Right atrium auricular region (tissue), 2 donors: ENCODE data around the gene TSEN15. TPM values are rescaled to one million over a fixed set of nuclear protein-coding genes. Genes with fewer than 3 reads are reported as not detected.
A peak's percentile ranks its signal among the peaks of the same experiment; 100 is the strongest.

Source experiments
- DNase-seq: peaks from one replicate; pipeline ENCODE4 v3.0.0-alpha.2; 2019; ENCODE audit warnings: low spot score
- H3K27ac ChIP-seq, 2 donors: fragments of 200-600 bp; sonication (generic); 1 replicate in 1 of 2; 2 replicates in 1 of 2; pipeline ENCODE4 v1.5.1; 2016 to 2019
- H3K27me3 ChIP-seq, 2 donors: fragments of 200-600 bp; sonication (generic); one replicate each; pipeline versions ENCODE4 v1.5.1 to v1.6.0; 2017 to 2019
- H3K36me3 ChIP-seq: fragments of 200-600 bp; sonication (generic); one replicate; pipeline ENCODE4 v1.5.1; 2016
- H3K4me1 ChIP-seq, 2 donors: fragments of 200-600 bp; sonication (generic); one replicate each; pipeline versions ENCODE4 v1.5.1 to v1.6.0; 2017 to 2019
- H3K4me3 ChIP-seq, 2 donors: fragments of 200-600 bp; sonication (generic); 1 replicate in 1 of 2; 2 replicates in 1 of 2; pipeline ENCODE4 v1.5.1; 2017 to 2019; ENCODE audit warnings: mild to moderate bottlenecking in 1 of 2, moderate library complexity in 1 of 2
- H3K9me3 ChIP-seq, 2 donors: fragments of 200-600 bp; sonication (generic); one replicate each; pipeline ENCODE4 v1.5.1; 2019
- CTCF ChIP-seq, 2 donors: fragments of 200-600 bp; sonication (generic); IDR thresholded peaks; one replicate each; pipeline ENCODE4 v1.5.1; 2019; ENCODE audit warnings: antibody characterized with exemption in 2 of 2
- total RNA-seq, 2 donors: library from RNA; depleted of rRNA; stranded (reverse); fragments of >200 nt; gene quantifications; one replicate each; pipeline ENCODE4 v1.1.0, GENCODE V29; 2016

Gene TSEN15
- total RNA-seq, 2 donors from 2014 or later: 18.2 to 42.8 TPM

GRCh38 chr1:184052194-184052559 lies 647 bp downstream of the TSEN15 start:
- Histone ChIP-seq H3K27me3 (no peaks in the 10 kb centered on the region), H3K27ac (peak overlapping the region; percentile 84 to 89), H3K4me1 (peaks cover 0 to 30% of the 10 kb centered on the region in 2 donors), H3K4me3 (peak overlapping the region; percentile 77 to 93), H3K9me3 (no peaks in the 10 kb centered on the region), H3K36me3 (no peaks in the 10 kb centered on the region)
- DNase-seq: no peak
- TF ChIP-seq CTCF (IDR thresholded peaks at IDR 0.05): no peak

GRCh38 chr1:184052750-184053149 lies 1.2 kb downstream of the TSEN15 start:
- no peaks in the 10 kb centered on the region for H3K9me3 ChIP-seq
- peak overlapping the region; percentile 77 to 93 for H3K4me3 ChIP-seq
- peaks cover 0 to 34% of the 10 kb centered on the region in 2 donors for H3K4me1 ChIP-seq
- H3K27me3 ChIP-seq: no peaks in the 10 kb centered on the region
- H3K27ac ChIP-seq: no peak overlapping the region
- H3K36me3 ChIP-seq: no peaks in the 10 kb centered on the region
- TF ChIP-seq CTCF (IDR thresholded peaks at IDR 0.05): no peak
- DNase-seq: no peak

- H3K27ac ChIP-seq: no peak overlapping the region
- peaks cover 0 to 34% of the 10 kb centered on the region in 2 donors for H3K4me1 ChIP-seq
- H3K4me3 ChIP-seq: no peak overlapping the region
- no peaks in the 10 kb centered on the region for H3K27me3 ChIP-seq
- no peak for TF ChIP-seq CTCF (IDR thresholded peaks at IDR 0.05)
- no peak for DNase-seq
- H3K36me3 ChIP-seq: no peaks in the 10 kb centered on the region
- no peaks in the 10 kb centered on the region for H3K9me3 ChIP-seq
These were observed 2.4 kb downstream of the TSEN15 start for GRCh38 chr1:184053881-184054280.

DNA sequence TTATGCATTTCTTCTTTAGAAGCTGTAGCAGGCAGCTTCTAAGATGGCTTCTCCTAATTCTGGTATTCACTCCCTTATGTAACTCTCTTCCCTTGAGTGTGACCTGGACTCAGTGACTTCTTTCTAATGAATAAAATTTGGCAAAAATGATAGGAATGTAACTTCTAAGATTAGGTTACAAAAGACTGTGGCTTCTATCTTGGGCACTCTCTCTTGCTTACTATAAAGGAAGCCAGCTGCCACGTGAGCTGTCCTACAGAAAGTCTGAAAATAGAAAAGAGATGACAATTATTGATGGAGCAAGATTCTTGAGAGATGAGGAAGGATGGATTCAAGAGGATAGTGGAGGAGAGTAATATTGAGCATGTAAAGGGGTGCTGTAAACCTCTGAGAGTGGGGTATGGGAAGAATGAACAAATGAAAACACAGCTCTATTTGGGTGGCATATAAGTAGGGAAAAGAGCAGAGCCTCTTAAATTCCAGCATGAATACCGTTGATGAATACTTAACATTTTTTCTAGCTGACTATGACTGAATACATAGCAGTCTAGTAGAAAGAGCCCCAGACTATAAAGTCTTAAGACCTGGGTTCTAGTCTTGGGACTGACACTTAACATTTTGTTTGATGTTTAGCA lies 5.5 kb downstream of the TSEN15 start:
- H3K9me3 ChIP-seq: no peaks in the 10 kb centered on the region
- H3K4me1 ChIP-seq: peaks cover 0 to 34% of the 10 kb centered on the region in 2 donors
- H3K36me3 ChIP-seq: peaks cover 7% of the 10 kb centered on the region
- no peak for TF ChIP-seq CTCF (IDR thresholded peaks at IDR 0.05)
- H3K27ac ChIP-seq: peak overlapping the region; percentile 26 to 70
- no peak overlapping the region for H3K4me3 ChIP-seq
- H3K27me3 ChIP-seq: no peaks in the 10 kb centered on the region
- no peak for DNase-seq

GRCh38 chr1:184059887-184060286 lies 8.4 kb downstream of the TSEN15 start:
- H3K27ac ChIP-seq: no peak overlapping the region
- peaks cover 7% of the 10 kb centered on the region for H3K36me3 ChIP-seq
- no peaks in the 10 kb centered on the region for H3K9me3 ChIP-seq
- H3K4me3 ChIP-seq: no peak overlapping the region
- TF ChIP-seq CTCF (IDR thresholded peaks at IDR 0.05): no peak
- peaks cover 0 to 18% of the 10 kb centered on the region in 2 donors for H3K4me1 ChIP-seq
- H3K27me3 ChIP-seq: no peaks in the 10 kb centered on the region
- DNase-seq: no peak

DNA sequence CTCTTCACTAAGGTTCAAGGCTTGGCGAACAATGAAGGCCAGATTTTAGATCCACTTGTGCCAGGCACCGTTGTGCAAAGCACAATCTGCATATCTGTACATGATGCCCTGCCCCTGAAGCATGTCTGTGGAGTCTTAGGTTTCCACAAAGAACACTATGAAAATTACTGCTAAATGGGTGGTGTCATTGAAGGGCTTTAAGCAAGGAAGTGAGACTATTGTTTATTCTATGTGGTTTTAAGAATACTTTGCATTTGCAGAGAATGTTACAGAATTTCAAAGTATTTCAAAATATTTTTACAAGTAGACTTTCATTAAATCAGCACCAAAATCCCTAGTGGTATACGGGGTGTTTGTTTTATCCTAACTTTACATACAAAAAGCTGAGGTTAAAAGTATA lies 8.8 kb downstream of the TSEN15 start:
- H3K9me3 ChIP-seq: no peaks in the 10 kb centered on the region
- peaks cover 0 to 18% of the 10 kb centered on the region in 2 donors for H3K4me1 ChIP-seq
- H3K4me3 ChIP-seq: no peak overlapping the region
- DNase-seq: no peak
- no peak for TF ChIP-seq CTCF (IDR thresholded peaks at IDR 0.05)
- H3K36me3 ChIP-seq: peaks cover 7% of the 10 kb centered on the region
- no peaks in the 10 kb centered on the region for H3K27me3 ChIP-seq
- H3K27ac ChIP-seq: no peak overlapping the region
